Progenitor cell of endocrine pancreas (in vitro differentiated cells): Measurements from ENCODE around the gene TINAGL1. TPM values are rescaled to one million over a fixed set of nuclear protein-coding genes. Genes with fewer than 3 reads are reported as not detected.

Source experiments
- DNase-seq: peaks from one replicate; pipeline ENCODE4 v3.0.0; 2021; ENCODE audit warnings: low spot score; ENCODE audit not compliant: unreplicated experiment
- H3K27ac Mint-ChIP-seq: 2 replicates; pipeline ENCODE4 v1.8.0; 2021; ENCODE audit warnings: mild to moderate bottlenecking, moderate library complexity, mixed read lengths
- H3K27me3 Mint-ChIP-seq: 2 replicates; pipeline ENCODE4 v1.8.0; 2021; ENCODE audit warnings: mixed read lengths
- H3K36me3 Mint-ChIP-seq: 2 replicates; pipeline ENCODE4 v1.8.0; 2022; ENCODE audit warnings: mixed read lengths; ENCODE audit not compliant: insufficient read depth
- H3K4me1 Mint-ChIP-seq: 2 replicates; pipeline ENCODE4 v1.8.0; 2021; ENCODE audit warnings: low read depth, mixed read lengths
- H3K4me3 Mint-ChIP-seq: 2 replicates; pipeline ENCODE4 v1.8.0; 2021; ENCODE audit warnings: low read depth, mild to moderate bottlenecking, moderate library complexity, mixed read lengths
- H3K9me3 Mint-ChIP-seq: 2 replicates; pipeline ENCODE4 v1.8.0; 2021; ENCODE audit warnings: low read depth, mixed read lengths
- total RNA-seq: library from RNA; stranded (reverse); gene quantifications from 2 replicates; pipeline ENCODE4 v1.2.1, GENCODE V29; 2021
- TF ChIP-seq, protein P1 (sequence below): fragments of 200-600 bp; sonication (generic); IDR thresholded peaks from one replicate; pipeline ENCODE4 v1.5.0; 2021; ENCODE audit warnings: antibody characterized with exemption, mild to moderate bottlenecking; ENCODE audit not compliant: unreplicated experiment

TINAGL1 gene
- total RNA-seq, 1 donor from 2014 or later = 2.6 TPM

DNA sequence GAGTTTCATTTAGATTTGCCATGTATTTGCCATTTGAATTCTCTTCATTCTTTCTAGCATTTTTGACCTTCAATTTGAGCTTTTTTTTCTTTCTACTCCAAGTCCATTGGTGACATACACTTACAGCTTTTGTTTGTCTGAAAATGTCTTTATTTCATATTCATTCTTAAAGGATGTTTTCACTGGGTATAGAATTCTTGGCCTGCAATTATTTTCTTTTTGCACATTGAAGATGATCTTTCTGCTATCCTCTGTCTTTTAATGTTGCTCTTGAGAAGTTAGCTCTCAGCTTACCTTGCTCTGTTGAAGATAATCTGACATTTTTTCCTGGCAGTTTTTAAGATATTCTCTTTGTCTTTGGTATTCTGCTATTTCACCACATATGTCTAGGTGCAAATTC, 16.6 kb upstream of the TINAGL1 start:
- TF ChIP-seq, protein P1, sequence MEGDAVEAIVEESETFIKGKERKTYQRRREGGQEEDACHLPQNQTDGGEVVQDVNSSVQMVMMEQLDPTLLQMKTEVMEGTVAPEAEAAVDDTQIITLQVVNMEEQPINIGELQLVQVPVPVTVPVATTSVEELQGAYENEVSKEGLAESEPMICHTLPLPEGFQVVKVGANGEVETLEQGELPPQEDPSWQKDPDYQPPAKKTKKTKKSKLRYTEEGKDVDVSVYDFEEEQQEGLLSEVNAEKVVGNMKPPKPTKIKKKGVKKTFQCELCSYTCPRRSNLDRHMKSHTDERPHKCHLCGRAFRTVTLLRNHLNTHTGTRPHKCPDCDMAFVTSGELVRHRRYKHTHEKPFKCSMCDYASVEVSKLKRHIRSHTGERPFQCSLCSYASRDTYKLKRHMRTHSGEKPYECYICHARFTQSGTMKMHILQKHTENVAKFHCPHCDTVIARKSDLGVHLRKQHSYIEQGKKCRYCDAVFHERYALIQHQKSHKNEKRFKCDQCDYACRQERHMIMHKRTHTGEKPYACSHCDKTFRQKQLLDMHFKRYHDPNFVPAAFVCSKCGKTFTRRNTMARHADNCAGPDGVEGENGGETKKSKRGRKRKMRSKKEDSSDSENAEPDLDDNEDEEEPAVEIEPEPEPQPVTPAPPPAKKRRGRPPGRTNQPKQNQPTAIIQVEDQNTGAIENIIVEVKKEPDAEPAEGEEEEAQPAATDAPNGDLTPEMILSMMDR = no peak
- H3K27me3 Mint-ChIP-seq = no peaks in the 10 kb centered on the region
- peaks cover 7% of the 10 kb centered on the region for H3K4me1 Mint-ChIP-seq
- no peak for DNase-seq
- H3K9me3 Mint-ChIP-seq = peaks cover 16% of the 10 kb centered on the region
- peaks cover 2% of the 10 kb centered on the region for H3K36me3 Mint-ChIP-seq
- H3K4me3 Mint-ChIP-seq = no peak overlapping the region
- H3K27ac Mint-ChIP-seq = no peak overlapping the region

DNA sequence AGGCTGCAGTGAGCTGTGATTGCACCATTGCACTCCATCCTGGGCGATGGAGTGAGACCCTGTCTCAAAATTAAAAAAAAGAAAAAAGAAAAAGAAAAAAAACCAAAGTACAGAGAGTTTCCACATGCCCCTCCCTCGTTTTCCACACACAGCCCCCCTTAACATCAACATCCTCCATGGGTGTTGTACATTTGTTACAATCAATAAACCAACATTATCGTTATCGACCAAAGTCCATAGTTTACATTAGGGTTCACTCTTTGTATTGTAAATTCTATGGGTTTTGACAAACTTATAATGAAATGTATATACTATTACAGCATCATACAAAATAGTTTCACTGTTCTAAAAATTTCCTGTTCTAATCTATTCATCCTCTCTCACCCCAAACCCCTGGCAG, 15.9 kb upstream of the TINAGL1 start:
- Mint-ChIP-seq H3K4me3 (no peak overlapping the region), H3K27me3 (no peaks in the 10 kb centered on the region), H3K4me1 (peaks cover 7% of the 10 kb centered on the region), H3K9me3 (peaks cover 16% of the 10 kb centered on the region), H3K36me3 (peaks cover 2% of the 10 kb centered on the region), H3K27ac (no peak overlapping the region)
- TF ChIP-seq, protein P1 = no peak
- DNase-seq = no peak

DNA sequence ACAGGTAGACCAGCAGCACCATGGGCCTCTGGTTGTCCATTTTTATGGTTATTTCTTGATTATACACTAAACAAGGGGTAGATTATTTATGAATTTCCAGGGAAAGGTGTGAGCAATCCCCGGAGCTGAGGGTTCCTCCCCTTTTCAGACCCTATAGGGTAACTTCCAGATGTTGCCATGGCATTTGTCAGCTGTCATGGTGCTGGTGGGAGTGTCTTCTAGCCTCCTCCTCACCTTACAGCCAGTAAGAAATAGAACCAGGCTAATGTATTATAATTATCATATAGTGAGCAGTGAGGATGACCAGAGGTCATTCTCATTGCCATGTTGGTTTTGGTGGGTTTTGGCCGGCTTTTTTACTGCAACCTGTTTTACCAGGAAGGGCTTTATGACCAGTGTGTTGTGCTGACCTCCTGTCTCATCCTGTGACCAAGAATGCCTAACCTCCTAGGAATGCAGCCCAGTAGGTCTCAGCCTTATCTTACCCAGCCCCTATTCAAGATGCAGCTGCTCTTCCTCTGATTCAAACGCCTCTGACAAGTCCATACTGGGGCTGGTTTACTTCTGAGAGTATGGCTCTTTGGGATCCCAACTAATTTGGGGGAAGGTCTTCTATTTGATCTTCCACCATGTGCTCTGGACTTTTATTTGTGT, 13.5 kb upstream of the TINAGL1 start:
- no peak overlapping the region for H3K4me3 Mint-ChIP-seq
- peaks cover 2% of the 10 kb centered on the region for H3K36me3 Mint-ChIP-seq
- H3K27ac Mint-ChIP-seq = peak overlapping the region; percentile 79
- TF ChIP-seq, protein P1 = no peak
- peaks cover 7% of the 10 kb centered on the region for H3K4me1 Mint-ChIP-seq
- peaks cover 16% of the 10 kb centered on the region for H3K9me3 Mint-ChIP-seq
- no peaks in the 10 kb centered on the region for H3K27me3 Mint-ChIP-seq
- DNase-seq = no peak

DNA sequence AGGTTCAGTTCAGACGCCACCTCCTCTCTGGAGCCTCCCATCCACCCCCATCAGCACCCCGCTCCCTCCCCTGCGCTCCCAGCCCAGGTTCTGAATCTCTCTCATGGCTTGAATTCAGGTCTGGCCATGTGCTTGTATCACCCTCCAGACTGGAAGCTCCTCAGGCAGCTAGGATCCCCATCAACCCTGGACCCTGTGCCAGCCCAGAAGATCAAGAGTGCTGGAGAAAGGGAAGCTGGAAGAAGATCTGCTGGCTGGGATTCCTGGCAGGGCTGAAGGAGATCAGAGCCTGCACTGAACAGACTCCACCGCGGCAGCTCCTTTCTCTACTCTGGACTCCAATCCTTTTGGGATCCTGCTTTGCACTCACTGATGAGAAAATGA, 11.7 kb upstream of the TINAGL1 start:
- Mint-ChIP-seq H3K9me3 (peaks cover 7% of the 10 kb centered on the region), H3K27me3 (no peaks in the 10 kb centered on the region), H3K36me3 (no peaks in the 10 kb centered on the region), H3K27ac (no peak overlapping the region), H3K4me1 (peaks cover 7% of the 10 kb centered on the region), H3K4me3 (no peak overlapping the region)
- DNase-seq = no peak
- TF ChIP-seq, protein P1 = no peak

DNA sequence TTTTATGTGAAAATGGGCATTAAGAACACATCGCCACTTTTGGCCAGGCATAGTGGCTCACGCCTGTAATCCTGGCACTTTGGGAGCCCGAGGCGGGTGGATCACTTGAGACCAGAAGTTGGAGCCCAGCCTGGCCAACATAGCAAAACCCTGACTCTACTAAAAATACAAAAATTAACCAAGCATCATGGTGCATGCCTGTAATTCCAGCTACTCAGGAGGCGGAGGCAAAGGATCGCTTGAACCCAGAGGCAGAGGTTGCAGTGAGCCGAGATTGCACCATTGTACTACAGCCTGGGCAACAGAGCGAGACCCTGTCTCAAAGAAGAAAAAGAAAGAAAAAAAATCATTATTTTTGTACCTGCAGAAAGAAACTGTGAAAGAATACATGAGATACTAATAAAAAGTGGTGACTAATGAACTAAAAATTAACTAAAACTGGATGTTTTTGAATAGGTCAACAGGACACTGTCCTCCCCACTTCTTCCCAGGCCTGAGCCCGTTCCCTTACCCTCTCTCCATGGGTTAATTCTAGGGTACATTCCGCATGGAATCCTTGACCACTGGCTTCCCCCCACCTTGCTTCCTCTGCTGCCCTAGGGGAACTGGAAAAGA, 8.3 kb upstream of the TINAGL1 start:
- no peak for DNase-seq
- H3K27ac Mint-ChIP-seq = peak overlapping the region; percentile 67
- peaks cover 11% of the 10 kb centered on the region for H3K27me3 Mint-ChIP-seq
- no peaks in the 10 kb centered on the region for H3K9me3 Mint-ChIP-seq
- peaks cover 3% of the 10 kb centered on the region for H3K4me1 Mint-ChIP-seq
- H3K4me3 Mint-ChIP-seq = no peak overlapping the region
- TF ChIP-seq, protein P1 = no peak
- no peaks in the 10 kb centered on the region for H3K36me3 Mint-ChIP-seq
